GM21529 (cell line): ENCODE measurements around the gene FAM53C.
"Not testable (repeated sequence)": the region's sequence is repeated elsewhere in the genome, so short reads cannot be mapped to it uniquely, and the experiment has no call there.

ENCODE experiments used
- ATAC-seq: cut with Tn5 transposase; IDR thresholded peaks from one replicate; pipeline ENCODE4 v1.9.1; 2021; ENCODE audit not compliant: unreplicated experiment

The FAM53C gene

DNA sequence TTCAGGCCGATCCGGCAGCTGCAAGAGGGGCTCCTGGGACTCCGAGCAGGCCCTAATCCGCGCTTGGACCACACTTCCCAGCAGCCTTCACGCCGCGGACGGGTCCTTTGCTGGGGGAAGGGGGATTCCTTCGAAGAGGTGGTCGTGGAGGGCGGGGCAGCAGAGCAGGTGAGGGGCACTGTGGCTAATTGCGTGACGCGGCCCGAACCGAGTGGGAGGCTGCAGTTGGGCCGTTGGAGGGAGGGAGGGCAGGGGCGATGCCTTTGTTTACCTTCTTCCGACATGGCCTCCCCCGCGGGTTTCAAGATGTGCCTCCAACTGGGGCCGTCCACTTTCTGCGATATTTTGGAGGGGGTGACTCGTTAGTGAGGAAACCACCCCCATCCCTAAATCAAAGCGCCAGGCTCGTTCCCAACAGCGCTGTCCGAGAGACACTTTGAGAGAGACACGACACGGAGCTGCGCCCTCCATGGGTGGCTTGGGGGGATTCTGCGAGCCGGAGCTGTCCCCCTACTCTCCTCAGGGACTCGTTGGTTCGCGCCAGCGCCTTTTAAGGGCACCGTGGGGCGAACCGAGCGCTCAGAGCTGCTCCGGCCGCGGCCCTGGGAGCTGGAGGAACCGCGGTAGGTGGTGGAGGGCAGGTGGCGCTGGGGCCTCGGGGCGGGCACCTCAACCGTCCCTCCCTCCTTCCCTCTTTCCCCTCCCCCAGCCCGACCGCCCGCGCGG lies at the start of gene FAM53C:
FAM53C (plus strand) TSS at position 582 of the 726 bp plus-strand sequence. CDS start 3,070 bp downstream, outside the sequence.
- ATAC-seq: peak; percentile 81

DNA sequence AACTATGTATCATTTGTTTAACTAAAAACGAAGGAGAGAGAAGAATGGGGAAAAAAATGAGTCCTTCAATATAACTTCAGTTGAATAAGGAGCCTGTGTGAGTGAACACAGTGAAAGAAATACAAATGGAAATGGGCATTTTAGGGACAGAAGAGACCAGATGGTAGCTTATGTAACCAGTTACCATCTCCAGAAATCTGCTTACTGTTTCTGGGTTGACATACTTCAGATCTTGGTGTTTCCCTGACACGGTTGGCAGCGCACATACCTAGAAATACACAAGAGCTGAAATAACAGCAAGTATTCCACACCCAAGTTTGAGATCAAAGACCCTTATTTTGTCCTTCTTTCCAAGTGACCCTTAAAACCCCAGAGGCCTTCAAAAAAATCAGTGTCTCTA lies 48.8 kb upstream of the FAM53C start:
- ATAC-seq: no peak

DNA sequence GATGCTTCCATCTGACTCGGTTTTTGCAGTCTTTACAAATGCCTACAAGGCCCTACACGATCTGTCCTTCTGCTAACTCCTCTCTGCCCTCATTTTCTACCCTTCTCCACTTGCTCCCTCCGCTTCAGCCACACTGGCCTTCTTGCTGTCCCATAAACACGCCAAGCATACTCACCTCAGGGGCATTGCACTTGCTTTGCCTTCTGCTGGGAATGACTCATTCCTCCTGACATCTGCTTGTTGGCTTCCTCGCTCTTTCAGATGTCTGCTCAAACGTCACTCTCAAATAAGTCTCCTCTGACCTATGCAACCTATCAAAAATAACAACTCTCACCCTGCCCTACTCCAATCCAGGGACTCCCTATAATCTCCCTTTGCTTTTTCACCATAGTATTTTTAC lies 34.7 kb upstream of the FAM53C start:
- ATAC-seq: no peak

DNA sequence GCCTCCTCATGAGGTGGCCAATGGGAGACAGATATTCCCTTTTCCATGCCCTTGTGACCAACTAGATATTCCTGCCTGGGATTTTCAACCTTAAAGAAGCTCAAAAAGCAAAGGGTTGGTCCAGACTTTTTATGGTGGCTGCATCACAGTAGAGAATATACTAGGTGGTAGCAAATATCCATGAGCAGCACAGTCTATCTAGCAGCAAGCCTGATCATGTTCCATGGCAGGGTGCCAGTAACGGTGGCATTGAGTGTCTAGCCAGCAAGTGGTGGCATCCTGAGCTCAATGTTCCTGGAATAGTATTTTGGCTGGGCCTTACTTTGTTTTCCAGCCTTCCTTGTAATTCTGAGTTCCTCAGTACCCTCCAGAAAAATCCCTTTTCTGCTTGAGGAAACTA lies 32.3 kb upstream of the FAM53C start:
- no peak for ATAC-seq

DNA sequence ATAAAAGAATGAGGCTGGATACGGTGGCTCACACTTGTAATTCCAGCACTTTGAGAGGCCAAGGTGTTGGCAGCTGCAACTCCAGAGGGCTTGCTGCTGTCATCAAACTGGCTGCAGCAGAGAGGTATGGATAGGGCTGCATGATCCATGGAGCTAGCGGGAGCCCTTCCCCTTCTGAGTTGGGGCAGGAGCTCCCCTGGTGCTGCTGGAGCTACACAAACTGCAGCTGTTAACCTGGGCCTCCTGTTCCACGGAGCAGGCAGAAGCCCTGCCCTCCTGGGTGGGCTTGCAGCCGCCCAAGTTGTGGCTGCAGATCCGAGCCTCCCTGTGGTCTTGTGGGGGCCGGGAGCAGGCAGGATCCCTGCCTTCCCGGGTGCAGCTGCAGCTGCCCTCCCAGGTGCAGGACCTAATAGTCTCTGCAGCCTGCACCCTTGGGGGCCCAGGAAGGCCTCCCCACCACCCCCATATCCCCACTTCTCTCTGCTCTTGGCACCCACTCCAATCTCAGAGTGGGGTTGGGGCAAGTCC lies 22.3 kb upstream of the FAM53C start:
- ATAC-seq: no peak

DNA sequence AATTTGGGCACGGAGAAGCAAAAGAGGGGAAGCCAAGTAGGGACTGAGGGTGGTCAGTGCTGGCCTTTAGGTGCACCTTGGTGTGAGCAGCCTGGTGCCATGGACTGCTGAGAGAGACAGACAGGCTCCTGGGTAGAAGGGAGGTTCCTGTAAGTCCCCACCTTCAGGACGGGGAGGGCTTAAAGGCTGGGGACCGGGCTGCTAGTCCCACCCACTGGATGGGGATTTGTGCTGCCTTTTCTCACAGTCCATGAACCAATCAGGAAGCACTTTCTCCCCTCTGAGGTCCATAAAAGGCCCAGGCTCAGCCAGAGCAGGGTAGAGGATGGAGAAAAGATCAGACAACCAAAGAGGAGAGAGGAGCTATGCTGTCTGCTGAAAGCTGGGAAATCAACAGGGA lies 21.7 kb upstream of the FAM53C start:
- ATAC-seq: no peak

DNA sequence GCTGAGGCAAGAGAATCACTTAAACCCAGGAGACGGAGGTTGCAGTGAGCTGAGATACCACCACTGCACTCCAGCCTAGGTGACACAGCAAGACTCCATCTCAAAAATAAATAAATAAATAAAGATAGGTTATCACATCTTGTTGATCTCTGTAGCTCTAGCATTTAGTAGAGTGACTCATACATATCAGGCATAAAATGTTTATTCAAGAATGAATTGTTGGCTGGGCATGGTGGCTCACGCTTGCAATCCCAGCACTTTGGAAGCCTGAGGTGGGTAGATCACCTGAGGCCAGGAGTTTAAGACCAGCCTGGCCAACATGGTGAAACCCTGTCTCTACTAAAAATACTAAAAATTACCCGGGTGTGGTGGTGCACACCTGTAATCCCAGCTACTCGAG lies 19.9 kb upstream of the FAM53C start:
- ATAC-seq: not testable (repeated sequence)

DNA sequence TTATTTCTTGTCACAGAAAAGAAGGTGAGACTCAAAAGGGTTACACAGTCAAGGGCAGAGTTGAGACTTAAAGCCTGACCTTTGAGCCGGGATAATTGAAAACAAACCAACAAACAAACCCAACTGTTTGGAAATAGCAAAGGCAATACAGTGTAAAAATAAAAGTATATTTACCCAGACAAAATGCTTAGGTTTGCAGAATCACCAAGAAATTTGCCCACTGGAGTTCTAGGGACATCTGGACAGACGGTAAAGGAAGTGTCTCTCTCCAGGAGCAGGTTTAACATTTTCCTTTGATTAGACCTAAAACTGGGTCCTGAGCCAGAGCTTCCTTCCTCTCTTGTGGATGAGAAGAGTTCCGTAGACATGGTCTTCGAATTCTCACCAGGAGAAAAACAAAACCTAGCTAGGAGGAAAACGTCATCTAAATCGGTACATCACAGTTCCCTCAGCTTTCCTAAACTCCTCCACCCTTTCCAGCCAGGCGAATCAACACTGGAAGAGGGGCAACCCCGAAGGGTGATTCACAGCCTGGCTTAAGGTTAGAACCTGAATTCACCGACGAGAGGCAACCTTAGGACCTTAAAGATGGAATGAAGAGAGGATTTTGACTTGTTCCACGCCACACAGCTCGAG lies 7.1 kb upstream of the FAM53C start:
- no peak for ATAC-seq

DNA sequence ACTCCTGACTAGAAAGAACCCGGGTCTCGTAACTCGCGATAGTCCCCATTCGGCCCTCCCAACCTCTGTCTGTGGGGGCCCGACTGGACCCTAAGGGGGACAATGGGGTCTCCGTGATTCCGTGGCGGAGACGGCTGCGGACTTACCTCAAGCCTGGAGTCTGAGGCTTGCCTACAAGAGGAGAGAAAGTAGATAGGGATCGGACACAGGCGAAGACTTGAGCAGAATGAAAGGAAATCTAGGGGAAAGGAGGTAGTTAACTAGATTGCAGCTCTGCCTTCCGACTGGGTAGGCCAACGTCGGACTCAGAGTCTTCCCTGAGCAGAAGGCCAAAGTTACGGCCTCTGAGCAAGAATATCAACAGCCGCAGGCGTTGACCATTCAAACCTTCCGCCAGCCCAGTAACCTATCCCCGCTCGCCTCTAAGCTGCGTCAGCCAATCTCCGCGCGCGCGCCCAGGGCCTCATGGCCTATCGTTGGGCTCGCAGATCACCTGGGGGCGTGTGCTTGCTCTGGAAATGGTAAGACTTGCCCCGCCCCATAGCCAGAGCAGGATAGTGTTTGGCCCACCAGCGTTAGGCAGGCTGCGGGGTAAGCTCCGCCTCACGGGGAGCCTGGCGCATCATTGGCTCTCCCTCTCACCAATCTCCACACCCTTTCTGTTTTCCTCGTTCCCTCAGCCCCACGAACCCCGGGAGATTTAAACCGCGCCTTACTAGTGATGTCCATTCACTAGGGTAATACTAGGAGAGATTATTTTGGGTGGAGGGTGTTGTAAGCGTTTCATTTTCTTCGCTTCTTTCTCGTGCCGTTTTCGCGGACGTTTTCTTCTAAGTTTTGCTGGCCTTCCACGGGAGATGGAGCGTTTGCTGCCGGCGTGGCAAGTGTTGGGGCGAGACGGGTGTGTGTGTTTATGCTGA lies 6.4 kb upstream of the FAM53C start, which contains the start of gene CDC25C:
CDC25C (minus strand) TSS at position 356 of the 920 bp plus-strand sequence. CDS start 624 bp downstream, outside the sequence.
- peak; percentile 99 for ATAC-seq

DNA sequence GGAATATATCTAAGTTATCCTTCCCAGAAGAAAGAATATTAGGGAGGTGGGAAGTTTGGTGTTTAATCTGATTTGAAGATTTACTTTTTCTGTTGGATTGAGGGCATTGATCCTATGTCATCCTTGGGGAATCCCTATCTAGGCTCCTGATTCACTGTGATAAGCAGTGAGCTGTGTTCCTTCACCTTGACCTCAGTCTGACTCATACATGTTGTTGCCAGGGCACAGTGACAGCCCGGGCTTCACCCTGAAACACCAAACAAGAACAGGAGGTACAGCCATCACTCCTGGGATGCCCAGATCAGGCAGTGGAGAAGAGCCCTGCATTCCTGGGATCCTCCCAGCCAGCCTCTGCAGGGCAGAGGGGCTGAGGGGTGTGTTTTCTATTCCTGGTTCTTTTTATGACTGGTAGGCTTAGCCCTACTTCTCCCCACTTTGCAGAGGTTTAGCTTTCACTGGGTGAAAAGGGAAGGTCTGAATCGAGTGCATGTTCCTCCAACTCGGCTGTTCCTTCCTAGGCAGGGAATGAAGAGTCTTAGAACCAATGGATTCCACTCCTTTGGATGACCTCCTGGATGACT lies 3.1 kb upstream of the FAM53C start:
- ATAC-seq: no peak

DNA sequence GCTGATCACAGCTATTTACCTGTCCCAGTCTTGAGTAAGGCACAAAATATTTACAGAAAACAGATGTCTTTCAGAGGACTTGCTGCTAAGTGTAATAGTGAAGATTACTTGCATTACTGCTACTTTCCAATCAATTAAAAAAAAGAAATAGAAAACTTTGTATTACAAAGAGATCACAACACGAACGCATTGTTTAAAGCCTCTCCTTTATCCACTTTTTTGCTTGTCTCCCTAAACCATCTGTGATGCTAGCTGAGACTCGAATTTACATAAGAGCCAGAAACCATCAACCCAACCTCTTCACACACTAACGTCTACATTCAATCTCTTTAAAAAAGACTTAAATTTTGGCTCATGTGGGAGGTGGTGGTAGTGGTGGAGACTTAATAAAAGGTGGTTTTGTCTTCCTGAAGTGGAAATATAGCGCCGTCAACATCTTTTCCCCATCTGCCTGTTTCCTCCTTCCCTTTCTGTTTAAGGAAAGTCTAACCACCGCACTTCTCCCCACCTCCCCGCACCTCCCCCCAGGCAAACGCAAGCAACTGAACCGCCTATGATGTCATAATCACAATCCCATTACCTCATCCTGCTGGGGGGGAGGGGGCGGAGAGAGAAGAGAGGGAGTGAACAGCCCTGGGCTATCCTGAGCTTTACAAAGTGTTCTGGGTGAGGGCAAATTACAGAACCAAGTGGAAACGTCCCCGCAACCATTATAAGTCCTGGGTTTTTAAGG lies 948 bp upstream of the FAM53C start:
- ATAC-seq: peak; percentile 9

DNA sequence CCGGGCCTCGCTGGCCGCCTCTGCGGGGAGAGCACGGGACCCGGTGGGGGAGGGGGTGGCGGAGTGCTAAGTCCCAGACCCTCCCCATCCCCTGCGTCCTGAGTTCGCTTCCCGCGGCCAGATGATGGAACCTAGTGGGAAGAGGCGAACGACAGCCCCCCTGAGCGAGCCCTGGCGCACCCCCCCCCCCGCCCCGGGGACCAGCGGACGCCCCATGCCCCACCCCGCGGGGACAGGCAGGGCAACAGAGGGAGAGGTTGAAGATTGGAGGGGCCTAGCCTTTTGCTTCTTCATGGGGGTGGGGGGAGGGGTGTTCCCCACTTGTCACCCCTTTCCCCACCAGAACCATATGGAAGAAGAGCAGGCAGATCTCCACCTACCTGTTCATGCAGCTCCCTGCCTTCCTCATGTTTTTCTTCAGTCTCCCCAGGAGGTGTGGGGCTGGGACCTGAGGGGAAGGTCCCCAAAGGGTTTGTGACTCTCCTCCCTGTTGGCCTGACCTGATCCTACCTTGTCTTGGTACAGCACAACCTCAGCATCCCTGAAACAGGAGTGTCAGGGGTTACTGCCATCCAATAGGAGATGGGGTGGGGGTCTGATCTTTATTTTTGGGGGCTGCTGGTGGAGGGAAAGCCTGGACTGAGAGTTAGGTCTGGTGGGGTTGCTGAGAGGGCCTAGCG lies 485 bp downstream of the FAM53C start:
- ATAC-seq: peak; percentile 6

DNA sequence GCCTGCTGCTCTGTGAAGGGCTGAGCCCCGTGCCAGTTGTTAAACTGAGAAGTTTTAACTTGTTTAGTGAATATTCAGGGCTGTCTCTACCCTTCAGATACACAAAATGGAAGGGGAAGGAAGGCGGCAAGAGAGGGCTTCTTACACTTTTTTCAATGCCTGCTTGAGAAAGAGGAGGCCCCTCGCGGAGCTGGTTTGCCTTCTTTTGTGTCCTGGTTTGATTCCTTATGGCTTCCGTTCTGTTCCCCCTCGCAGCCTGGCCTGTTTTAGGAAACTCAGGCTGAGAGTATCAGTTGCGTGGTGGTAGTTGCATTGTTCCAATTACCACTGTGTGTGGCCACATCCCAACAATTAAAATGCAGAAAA lies 1.0 kb downstream of the FAM53C start:
- no peak for ATAC-seq

DNA sequence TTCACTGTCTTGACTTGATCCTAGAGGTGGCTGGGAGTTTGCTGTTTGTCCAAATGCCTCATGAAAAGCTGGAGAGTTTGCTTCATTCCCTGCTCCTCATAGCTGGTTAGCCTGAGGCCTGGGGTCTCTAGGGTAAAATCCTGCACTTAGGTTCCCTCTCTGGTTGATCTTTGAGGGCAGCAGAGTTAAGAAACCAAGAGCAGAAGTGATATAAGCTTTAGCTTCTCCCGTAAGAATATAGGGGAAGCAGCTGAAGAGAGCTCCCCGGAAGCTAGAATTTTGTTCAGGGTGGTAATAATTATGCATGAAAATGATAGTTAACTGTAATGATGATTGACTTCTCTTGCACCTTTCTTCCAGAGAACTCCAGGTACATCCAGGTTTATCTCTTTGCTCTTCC lies 1.4 kb downstream of the FAM53C start:
- no peak for ATAC-seq

DNA sequence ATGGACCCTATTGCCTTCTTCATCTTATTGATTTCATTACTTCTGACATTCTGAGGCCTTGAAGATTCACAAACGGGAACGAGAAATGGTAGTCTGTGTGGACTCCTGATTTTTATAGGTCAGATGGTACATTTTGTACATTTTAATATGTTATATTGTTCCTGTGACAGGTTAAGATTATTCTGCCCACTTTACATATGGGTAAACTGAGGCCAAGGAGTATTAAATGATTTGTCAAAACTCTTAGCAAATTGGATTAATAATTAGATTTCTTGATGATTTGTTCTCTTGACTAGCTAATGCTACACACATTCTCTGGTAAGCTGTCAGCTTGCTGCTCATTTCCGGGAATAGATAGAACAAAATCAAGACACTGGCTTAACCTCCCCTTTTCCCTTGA lies 1.9 kb downstream of the FAM53C start:
- no peak for ATAC-seq

DNA sequence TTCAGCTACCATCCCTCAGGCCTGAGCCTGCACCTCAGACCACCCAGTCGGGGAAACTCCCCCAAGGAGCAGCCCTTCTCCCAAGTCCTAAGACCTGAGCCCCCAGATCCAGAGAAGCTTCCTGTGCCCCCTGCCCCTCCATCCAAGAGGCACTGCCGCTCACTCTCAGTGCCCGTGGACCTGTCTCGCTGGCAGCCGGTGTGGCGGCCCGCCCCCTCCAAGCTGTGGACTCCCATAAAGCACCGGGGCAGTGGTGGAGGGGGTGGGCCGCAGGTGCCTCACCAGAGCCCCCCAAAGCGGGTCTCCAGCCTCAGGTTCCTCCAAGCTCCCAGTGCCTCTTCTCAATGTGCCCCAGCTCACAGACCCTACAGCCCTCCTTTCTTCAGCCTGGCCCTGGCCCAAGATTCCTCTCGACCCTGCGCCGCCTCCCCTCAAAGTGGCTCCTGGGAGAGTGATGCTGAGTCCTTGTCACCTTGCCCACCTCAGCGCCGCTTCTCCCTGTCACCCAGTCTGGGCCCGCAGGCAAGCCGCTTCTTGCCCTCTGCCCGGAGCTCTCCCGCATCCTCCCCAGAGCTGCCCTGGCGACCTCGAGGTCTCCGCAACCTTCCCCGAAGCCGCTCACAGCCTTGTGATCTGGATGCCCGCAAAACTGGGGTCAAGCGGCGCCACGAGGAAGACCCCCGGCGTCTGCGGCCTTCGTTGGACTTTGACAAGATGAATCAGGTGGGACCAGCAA lies 7.0 kb downstream of the FAM53C start:
- ATAC-seq: no peak

DNA sequence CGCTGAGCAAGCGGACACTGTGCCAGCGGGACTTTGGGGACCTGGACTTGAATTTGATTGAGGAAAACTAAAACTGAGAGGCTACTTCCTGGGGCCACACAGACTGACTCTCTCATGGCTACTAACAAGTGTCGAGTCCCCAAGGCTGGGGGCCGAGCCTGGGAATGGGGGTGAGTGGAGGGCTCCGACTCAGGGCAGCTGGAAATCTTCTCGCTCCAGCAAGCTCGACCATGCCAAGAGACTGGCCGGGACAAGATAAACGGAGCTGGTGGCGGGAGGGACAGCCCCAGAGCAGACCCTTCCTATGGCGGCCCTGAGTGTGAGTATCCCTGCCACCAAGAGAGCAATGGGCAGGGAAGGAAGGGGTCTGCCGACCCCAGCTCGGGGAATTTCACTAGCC lies 8.8 kb downstream of the FAM53C start:
- no peak for ATAC-seq

DNA sequence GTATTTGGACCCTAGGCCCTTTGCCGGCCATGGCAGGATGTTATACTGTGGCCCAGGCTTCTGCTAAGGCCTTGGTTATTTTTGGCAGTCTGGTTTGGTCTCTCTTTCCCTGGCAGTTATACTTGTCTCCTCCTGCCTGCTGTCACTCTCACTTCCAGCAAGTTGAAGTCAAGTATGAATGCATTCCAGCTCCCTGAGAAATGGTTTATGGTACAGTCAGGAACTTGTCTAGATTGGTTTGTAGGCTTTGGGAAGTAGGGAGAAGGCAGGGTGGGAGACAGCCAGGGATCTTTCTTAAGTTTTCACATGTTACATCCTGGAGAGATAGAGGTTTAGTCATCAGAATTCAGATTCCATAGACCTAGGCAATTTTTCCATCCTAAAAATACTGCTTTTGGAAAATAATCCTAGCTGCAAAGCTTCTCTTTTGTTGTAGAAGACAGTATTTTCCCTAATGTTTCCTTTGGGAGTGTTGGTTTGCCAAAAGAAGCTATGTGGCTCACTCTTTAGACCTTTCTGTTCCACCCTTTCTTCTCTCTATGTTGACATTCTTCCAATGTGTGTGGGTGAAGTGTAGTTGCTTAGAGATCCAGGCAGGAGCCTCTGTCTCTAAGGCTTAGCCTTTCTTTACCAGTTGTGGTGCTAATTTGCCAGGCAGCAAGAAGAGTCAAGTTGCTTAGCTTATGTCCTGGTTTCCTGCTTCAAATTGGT lies 11.9 kb downstream of the FAM53C start:
- ATAC-seq: no peak

DNA sequence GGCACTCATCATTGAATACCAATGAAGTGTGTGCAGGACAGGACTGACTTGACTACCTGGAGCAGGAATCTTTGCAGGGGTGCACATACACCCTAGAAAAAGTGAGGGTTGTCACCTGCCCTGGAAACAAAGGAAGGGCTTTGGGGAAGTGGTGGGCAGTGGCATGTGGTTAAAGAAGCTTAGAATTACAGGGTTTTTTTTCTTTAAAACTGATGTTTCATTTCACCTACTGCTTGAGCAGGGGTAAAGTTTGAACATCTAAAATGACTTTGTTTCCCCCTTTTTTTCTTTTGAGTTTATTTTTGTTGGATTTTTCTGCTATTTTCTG lies 12.5 kb downstream of the FAM53C start:
- ATAC-seq: no peak
